Hindlimb muscle (tissue), 1 donor: ENCODE results near the gene RAB25. TPM values are rescaled to one million over a fixed set of nuclear protein-coding genes. Genes with fewer than 3 reads are reported as not detected.
A peak's percentile ranks its signal among the peaks of the same experiment; 100 is the strongest.
"Not testable (repeated sequence)": the region's sequence is repeated elsewhere in the genome, so short reads cannot be mapped to it uniquely, and the experiment has no call there.

ENCODE experiments used
- DNase-seq: peaks from one replicate; pipeline ENCODE4 v3.0.0-alpha.2; 2013
- polyA plus RNA-seq: library from polyadenylated mRNA; unstranded; fragments of 120-200 nt; gene quantifications from one replicate; pipeline ENCODE4 v1.2.1, GENCODE V29; 2013; ENCODE audit not compliant: insufficient read length

RAB25 gene
- 1.0 TPM for polyA plus RNA-seq

- no peak for DNase-seq
Measured at GRCh38 chr1:156060937-156061636, at the start of gene RAB25. Gene RAB25 (plus strand): TSS chr1:156061160. CDS start chr1:156061401, 241 bp downstream.

GRCh38 chr1:156012051-156012817 is 48.7 kb upstream of the RAB25 start:
- no peak for DNase-seq

- no peak for DNase-seq
Measured at GRCh38 chr1:156014829-156015228, 46.1 kb upstream of the RAB25 start.

- DNase-seq = no peak
Measured at GRCh38 chr1:156019946-156020292, 41.0 kb upstream of the RAB25 start.

GRCh38 chr1:156020293-156021092 is 40.5 kb upstream of the RAB25 start, which contains the start of gene SSR2:
Gene SSR2 (minus strand): TSS chr1:156020951. CDS start chr1:156020167, 784 bp downstream.
- peak; percentile 92 for DNase-seq

- DNase-seq = no peak
Measured at GRCh38 chr1:156021093-156021428, 39.9 kb upstream of the RAB25 start.

GRCh38 chr1:156021954-156022353 is 39.0 kb upstream of the RAB25 start:
- DNase-seq = no peak

- no peak for DNase-seq
Measured at GRCh38 chr1:156024801-156025200, 36.2 kb upstream of the RAB25 start.

- DNase-seq = no peak
Measured at GRCh38 chr1:156025876-156026275, 35.1 kb upstream of the RAB25 start.

- no peak for DNase-seq
Measured at GRCh38 chr1:156026588-156026987, 34.4 kb upstream of the RAB25 start.

GRCh38 chr1:156033011-156033410 is 27.9 kb upstream of the RAB25 start:
- no peak for DNase-seq

- not testable (repeated sequence) for DNase-seq
Measured at GRCh38 chr1:156034991-156035390, 26.0 kb upstream of the RAB25 start.

GRCh38 chr1:156042828-156043227 is 18.1 kb upstream of the RAB25 start:
- DNase-seq = no peak

GRCh38 chr1:156045076-156045475 is 15.9 kb upstream of the RAB25 start:
- no peak for DNase-seq

GRCh38 chr1:156048663-156049258 is 12.2 kb upstream of the RAB25 start:
- DNase-seq = no peak

- peak; percentile 36 for DNase-seq
Measured at GRCh38 chr1:156050376-156050775, 10.6 kb upstream of the RAB25 start.

GRCh38 chr1:156051011-156051725 is 9.8 kb upstream of the RAB25 start:
- DNase-seq = no peak

- peak; percentile 63 for DNase-seq
Measured at GRCh38 chr1:156052862-156053767, 7.8 kb upstream of the RAB25 start.

- peak; percentile 90 for DNase-seq
Measured at GRCh38 chr1:156053768-156054499, 7.0 kb upstream of the RAB25 start, which contains the start of gene UBQLN4. Gene UBQLN4 (minus strand): TSS chr1:156053798. CDS start chr1:156053701, 97 bp downstream.
